Dermis microvascular lymphatic vessel endothelial cell (primary cell): Measurements from ENCODE around the gene SOWAHB. TPM values are rescaled to one million over a fixed set of nuclear protein-coding genes. Genes with fewer than 3 reads are reported as not detected.
"Not testable (repeated sequence)": the region's sequence is repeated elsewhere in the genome, so short reads cannot be mapped to it uniquely, and the experiment has no call there.

Source experiments
- DNase-seq, 2 donors: peaks; one replicate each; pipeline versions ENCODE4 v3.0.0 to v3.0.0-alpha.2; 2010; ENCODE audit warnings: low read depth in 2 of 2
- total RNA-seq: library from RNA; depleted of rRNA; stranded (reverse); fragments of >200 nt; gene quantifications from 2 replicates; pipeline ENCODE4 v1.2.1, GENCODE V29; 2014

The SOWAHB gene
- total RNA-seq, 1 donor from 2014 or later: not detected

- no peak for DNase-seq
These were observed 1.9 kb downstream of the SOWAHB start for GRCh38 chr4:76896048-76896447.

- DNase-seq: no peak
These were observed 2.3 kb downstream of the SOWAHB start for GRCh38 chr4:76895619-76896018.

- DNase-seq: no peak
These were observed 3.2 kb downstream of the SOWAHB start for GRCh38 chr4:76894537-76895255.

- DNase-seq: no peak
These were observed 5.3 kb downstream of the SOWAHB start for GRCh38 chr4:76892601-76893000.

- DNase-seq: no peak
These were observed 5.9 kb downstream of the SOWAHB start for GRCh38 chr4:76892001-76892400.

- DNase-seq: no peak
These were observed 11.0 kb downstream of the SOWAHB start for GRCh38 chr4:76886848-76887441.

GRCh38 chr4:76886214-76886613 is 11.7 kb downstream of the SOWAHB start:
- no peak for DNase-seq

- DNase-seq: peak; percentile 18 to 88
These were observed 14.8 kb downstream of the SOWAHB start for GRCh38 chr4:76883147-76883546.

- no peak for DNase-seq
These were observed 15.3 kb downstream of the SOWAHB start for GRCh38 chr4:76882630-76883029.

- no peak for DNase-seq
These were observed 16.6 kb downstream of the SOWAHB start for GRCh38 chr4:76881375-76881774.

GRCh38 chr4:76879731-76880364 is 18.1 kb downstream of the SOWAHB start:
- no peak for DNase-seq

- not testable (repeated sequence) for DNase-seq
These were observed 19.2 kb downstream of the SOWAHB start for GRCh38 chr4:76878641-76879165.

GRCh38 chr4:76874176-76874575 is 23.8 kb downstream of the SOWAHB start:
- DNase-seq: no peak

- no peak for DNase-seq
These were observed 24.4 kb downstream of the SOWAHB start for GRCh38 chr4:76873495-76873894.

- DNase-seq: no peak
These were observed 25.4 kb downstream of the SOWAHB start for GRCh38 chr4:76872556-76872955.

GRCh38 chr4:76868780-76869179 is 29.2 kb downstream of the SOWAHB start:
- not testable (repeated sequence) for DNase-seq

- no peak for DNase-seq
These were observed 29.9 kb downstream of the SOWAHB start for GRCh38 chr4:76867880-76868655.

GRCh38 chr4:76867377-76867776 is 30.6 kb downstream of the SOWAHB start:
- DNase-seq: no peak

- DNase-seq: no peak
These were observed 31.3 kb downstream of the SOWAHB start for GRCh38 chr4:76866641-76867040.

- no peak for DNase-seq
These were observed 39.6 kb downstream of the SOWAHB start for GRCh38 chr4:76858319-76858718.

- no peak for DNase-seq
These were observed 40.9 kb downstream of the SOWAHB start for GRCh38 chr4:76857074-76857409.
